Kidney (tissue), 14 donors: ENCODE measurements around the gene CBR3. TPM values are rescaled to one million over a fixed set of nuclear protein-coding genes. Genes with fewer than 3 reads are reported as not detected.

Experiments
- DNase-seq, 5 donors: peaks; one replicate each; pipeline ENCODE4 v3.0.0-alpha.2; 2013 to 2020
- FAIRE-seq: peaks from 2 replicates; lab custom pipeline; 2012; peaks lifted over from hg19 to GRCh38; lab: Jason Lieb, UNC
- H3K27ac ChIP-seq, 2 donors: one replicate each; pipeline ENCODE4 v1.7.0; 2013; ENCODE audit warnings: low read depth in 2 of 2, low read length in 2 of 2, inconsistent platforms in 1 of 2
- H3K27me3 ChIP-seq: one replicate; pipeline ENCODE4 v1.7.1; 2013; ENCODE audit warnings: low read length, inconsistent platforms; ENCODE audit not compliant: control insufficient read depth, insufficient read depth
- H3K36me3 ChIP-seq, 3 donors: one replicate each; pipeline versions ENCODE4 v1.7.0 to v1.7.1; 2013; ENCODE audit warnings: low read length in 3 of 3, control low read depth in 1 of 3, inconsistent platforms in 1 of 3; ENCODE audit not compliant: insufficient read depth in 3 of 3, control insufficient read depth in 2 of 3
- H3K4me1 ChIP-seq, 3 donors: one replicate each; pipeline versions ENCODE4 v1.7.0 to v1.7.1; 2013; ENCODE audit warnings: low read length in 3 of 3, inconsistent platforms in 1 of 3, low read depth in 1 of 3; ENCODE audit not compliant: control insufficient read depth in 2 of 3, insufficient read depth in 2 of 3
- H3K4me3 ChIP-seq, 3 donors: one replicate each; pipeline versions ENCODE4 v1.7.0 to v1.8.1; 2013; ENCODE audit warnings: low read length in 3 of 3, control low read depth in 1 of 3, inconsistent platforms in 1 of 3
- H3K9ac ChIP-seq, 3 donors: one replicate each; pipeline versions ENCODE4 v1.7.0 to v1.7.1; 2013; ENCODE audit warnings: low read length in 3 of 3, control low read depth in 1 of 3, inconsistent platforms in 1 of 3
- H3K9me3 ChIP-seq, 3 donors: one replicate each; pipeline versions ENCODE4 v1.7.0 to v1.7.1; 2013; ENCODE audit warnings: low read length in 3 of 3, control low read depth in 1 of 3, inconsistent platforms in 1 of 3; ENCODE audit not compliant: control insufficient read depth in 2 of 3, insufficient read depth in 1 of 3
- intact Hi-C: fragments of 100-400 bp; cut with DNase I; formaldehyde crosslinking; loops from one replicate; pipeline ENCODE4 v1.11.1; 2022
- polyA plus RNA-seq: library from polyadenylated mRNA; stranded (reverse); fragments of 350-450 nt; fragmentation: Illumina TruSeq; extraction: RNeasy Lipid Tissue Mini Kit (QIAGEN cat#74804); gene quantifications from one replicate; pipeline ENCODE4 v1.2.3, GENCODE V29; 2014; ENCODE audit warnings: low read depth, low replicate concordance; ENCODE audit not compliant: insufficient read depth
- total RNA-seq: library from RNA; stranded (reverse); fragmentation: NEBNext Ultra II Directional; extraction: Animal tissue kit (Norgen Biotek cat#: 25700); gene quantifications from one replicate; pipeline ENCODE4 v1.2.1, GENCODE V29; 2021
- TF ChIP-seq, protein P1 (sequence below): IDR thresholded peaks from 3 replicates; pipeline ENCODE4 v1.5.1; 2012; ENCODE audit warnings: mild to moderate bottlenecking, moderate library complexity, borderline replicate concordance; ENCODE audit not compliant: insufficient read depth; ENCODE audit errors: extremely low read depth
- donor health status: control.
- donor health status: control.
- donor health status: control.
- donor health status: control.
- donor health status: control.
- donor health status: DM: yes; HTN: yes; CAD: no.
- donor health status: Normal renal cell carcinoma (clear cell type).

The CBR3 gene
- total and polyA plus RNA-seq, 2 donors from 2014 or later, result 2.6 to 5.9 TPM

DNA sequence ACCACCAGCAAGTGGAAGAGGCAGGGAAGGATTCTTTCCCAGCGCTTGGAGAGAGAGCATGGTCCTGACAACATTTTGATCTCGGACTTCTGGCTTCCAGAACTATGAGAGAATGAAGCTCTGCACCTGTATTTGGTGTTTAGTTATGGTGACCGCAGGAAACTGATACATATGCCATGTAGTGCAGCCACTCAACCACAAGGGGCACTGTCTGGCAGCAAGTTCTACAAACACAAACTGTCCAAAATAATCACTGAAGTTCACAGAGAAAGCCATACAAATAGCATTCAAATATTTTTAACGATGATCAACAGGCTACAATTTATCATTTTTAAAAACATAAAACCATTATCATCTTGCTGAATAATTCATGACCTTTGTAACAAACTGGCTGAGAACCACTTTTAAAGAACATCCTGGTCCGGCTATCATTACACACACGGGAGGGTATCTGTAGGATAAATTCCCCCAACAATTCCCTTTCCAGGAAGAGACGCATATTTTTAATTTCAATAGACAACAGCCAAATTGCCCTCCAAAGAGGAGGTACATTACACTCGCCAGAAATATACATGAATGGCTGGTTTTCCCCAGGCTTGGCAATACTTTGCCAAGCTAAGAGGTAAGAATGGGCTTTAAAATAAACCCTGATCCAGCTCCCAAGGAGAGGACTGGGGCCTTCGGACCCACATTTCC, 9.2 kb upstream of the CBR3 start:
- Histone ChIP-seq H3K9ac (no peak overlapping the region), H3K27ac (no peak overlapping the region), H3K36me3 (no peaks in the 10 kb centered on the region), H3K4me3 (no peak overlapping the region), H3K9me3 (no peaks in the 10 kb centered on the region), H3K4me1 (peaks cover 0 to 2% (median 0%) of the 10 kb centered on the region in 3 donors), H3K27me3 (no peaks in the 10 kb centered on the region)
- DNase-seq (peak in 4 of 5 donors; percentile 58 to 69 (median 66)), FAIRE-seq (peak; percentile 39)
- TF ChIP-seq, protein P1, sequence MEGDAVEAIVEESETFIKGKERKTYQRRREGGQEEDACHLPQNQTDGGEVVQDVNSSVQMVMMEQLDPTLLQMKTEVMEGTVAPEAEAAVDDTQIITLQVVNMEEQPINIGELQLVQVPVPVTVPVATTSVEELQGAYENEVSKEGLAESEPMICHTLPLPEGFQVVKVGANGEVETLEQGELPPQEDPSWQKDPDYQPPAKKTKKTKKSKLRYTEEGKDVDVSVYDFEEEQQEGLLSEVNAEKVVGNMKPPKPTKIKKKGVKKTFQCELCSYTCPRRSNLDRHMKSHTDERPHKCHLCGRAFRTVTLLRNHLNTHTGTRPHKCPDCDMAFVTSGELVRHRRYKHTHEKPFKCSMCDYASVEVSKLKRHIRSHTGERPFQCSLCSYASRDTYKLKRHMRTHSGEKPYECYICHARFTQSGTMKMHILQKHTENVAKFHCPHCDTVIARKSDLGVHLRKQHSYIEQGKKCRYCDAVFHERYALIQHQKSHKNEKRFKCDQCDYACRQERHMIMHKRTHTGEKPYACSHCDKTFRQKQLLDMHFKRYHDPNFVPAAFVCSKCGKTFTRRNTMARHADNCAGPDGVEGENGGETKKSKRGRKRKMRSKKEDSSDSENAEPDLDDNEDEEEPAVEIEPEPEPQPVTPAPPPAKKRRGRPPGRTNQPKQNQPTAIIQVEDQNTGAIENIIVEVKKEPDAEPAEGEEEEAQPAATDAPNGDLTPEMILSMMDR, result peak; percentile 83
- intact Hi-C loops, result no loop called here

DNA sequence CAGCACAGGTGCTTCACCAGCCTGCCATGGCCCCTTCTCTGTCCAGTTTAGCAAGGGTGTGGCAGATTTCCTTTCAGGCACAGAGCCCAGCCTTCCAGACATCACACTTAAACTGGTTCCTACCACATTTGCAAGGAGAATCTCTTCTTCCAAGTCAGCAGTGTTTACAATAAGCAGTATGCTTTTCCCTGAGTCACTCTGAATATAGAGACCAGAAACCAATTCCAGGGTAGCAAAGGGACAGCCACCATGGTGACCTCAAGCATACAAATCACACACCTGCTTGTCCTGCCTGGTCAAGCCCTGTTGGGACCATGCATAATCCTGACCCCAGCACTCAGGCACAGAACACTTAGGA, 8.7 kb upstream of the CBR3 start:
- TF ChIP-seq, protein P1, result no peak
- Histone ChIP-seq H3K4me3 (no peak overlapping the region), H3K27me3 (no peaks in the 10 kb centered on the region), H3K36me3 (no peaks in the 10 kb centered on the region), H3K9ac (no peak overlapping the region), H3K9me3 (no peaks in the 10 kb centered on the region), H3K27ac (no peak overlapping the region), H3K4me1 (peaks cover 0 to 2% (median 0%) of the 10 kb centered on the region in 3 donors)
- DNase-seq (peak in 1 of 5 donors; percentile 28), FAIRE-seq (no peak)
- intact Hi-C loops, result no loop called here

DNA sequence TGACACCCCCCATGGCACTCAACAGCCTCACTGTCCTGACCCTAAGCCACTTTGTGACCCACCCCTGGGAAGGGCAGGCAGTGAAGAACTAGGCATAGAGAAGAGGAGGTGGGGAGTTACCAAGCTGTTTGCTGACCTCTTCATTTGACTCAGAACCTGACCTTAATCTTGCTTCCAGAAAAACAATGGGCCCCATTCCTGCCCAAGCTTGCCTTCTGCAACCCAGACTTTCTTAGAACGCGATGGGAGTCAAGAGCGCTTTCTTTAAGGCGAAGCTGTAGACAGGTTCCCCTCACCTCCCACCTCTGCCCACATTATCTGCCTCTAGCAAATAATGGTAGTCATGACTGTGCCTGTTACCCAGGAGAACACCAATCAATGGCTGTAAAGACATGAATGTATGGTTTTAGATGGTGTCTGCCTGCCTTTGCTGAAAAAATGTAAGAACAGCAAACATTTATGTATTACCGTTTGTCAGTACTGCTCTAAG, 8.2 kb upstream of the CBR3 start:
- intact Hi-C loops, result no loop called here
- Histone ChIP-seq H3K4me3 (no peak overlapping the region), H3K27me3 (no peaks in the 10 kb centered on the region), H3K27ac (no peak overlapping the region), H3K9ac (no peak overlapping the region), H3K9me3 (no peaks in the 10 kb centered on the region), H3K4me1 (peaks cover 0 to 2% (median 0%) of the 10 kb centered on the region in 3 donors), H3K36me3 (no peaks in the 10 kb centered on the region)
- FAIRE-seq (no peak), DNase-seq (no peak)
- TF ChIP-seq, protein P1, result no peak
